ENCODE data around the gene SMARCB1.

DNA sequence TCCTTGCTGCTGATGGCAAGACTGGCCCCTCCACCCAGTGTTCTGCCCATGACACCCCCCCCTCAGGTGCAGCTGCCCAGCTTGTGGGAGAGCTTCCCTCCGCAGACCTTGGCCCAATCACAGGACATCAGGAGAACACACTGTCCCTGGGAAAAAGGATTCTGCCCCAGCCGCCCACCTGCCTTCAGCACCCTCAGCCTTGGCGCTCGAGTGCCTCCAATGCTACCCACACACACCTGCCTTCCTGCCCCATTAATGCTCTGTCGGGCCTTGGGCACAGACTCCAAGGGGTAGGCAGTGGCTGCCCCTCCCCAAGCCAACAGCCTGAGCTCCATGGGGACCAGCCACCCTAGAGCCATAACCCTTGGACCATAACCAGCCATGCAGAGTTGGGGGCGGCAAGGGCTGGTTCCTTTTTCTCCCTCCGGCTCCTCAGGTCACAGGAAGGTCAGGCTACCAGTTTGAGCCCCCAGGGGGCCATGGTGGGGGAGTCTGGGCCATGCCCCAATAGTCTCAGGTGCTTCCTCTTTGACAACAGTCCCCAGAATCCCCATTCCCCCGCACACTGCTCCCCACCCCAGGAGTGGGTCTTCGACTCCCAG, 34.6 kb upstream of the SMARCB1 start:
- TF ChIP-seq CTCF (IDR thresholded peaks at IDR 0.05; ENCODE audit: extremely low read depth in 1 of 2, insufficient read depth in 1 of 2, low read depth in 1 of 2, low read length in 2 of 2) (no peak), POLR2A (IDR thresholded peaks at IDR 0.05; ENCODE audit: low read depth, low read length) (no peak), EZH2 (IDR thresholded peaks at IDR 0.05; ENCODE audit: borderline replicate concordance, low read depth, low read length, severe bottlenecking) (no peak), POLR2AphosphoS5 (IDR thresholded peaks at IDR 0.05; ENCODE audit: insufficient read depth, low read depth, low read length) (no peak), FOS (IDR thresholded peaks at IDR 0.05; ENCODE audit: borderline replicate concordance, insufficient read depth, low read length) (no peak)
- TF ChIP-seq, protein P1, sequence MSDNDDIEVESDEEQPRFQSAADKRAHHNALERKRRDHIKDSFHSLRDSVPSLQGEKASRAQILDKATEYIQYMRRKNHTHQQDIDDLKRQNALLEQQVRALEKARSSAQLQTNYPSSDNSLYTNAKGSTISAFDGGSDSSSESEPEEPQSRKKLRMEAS (IDR thresholded peaks at IDR 0.05; ENCODE audit: insufficient read depth, insufficient read length) = no peak

Measured in endothelial cell of umbilical vein (primary cell).